ENCODE measurements around the gene PTK7.
"Not testable (repeated sequence)": the region's sequence is repeated elsewhere in the genome, so short reads cannot be mapped to it uniquely, and the experiment has no call there.

Gene PTK7

DNA sequence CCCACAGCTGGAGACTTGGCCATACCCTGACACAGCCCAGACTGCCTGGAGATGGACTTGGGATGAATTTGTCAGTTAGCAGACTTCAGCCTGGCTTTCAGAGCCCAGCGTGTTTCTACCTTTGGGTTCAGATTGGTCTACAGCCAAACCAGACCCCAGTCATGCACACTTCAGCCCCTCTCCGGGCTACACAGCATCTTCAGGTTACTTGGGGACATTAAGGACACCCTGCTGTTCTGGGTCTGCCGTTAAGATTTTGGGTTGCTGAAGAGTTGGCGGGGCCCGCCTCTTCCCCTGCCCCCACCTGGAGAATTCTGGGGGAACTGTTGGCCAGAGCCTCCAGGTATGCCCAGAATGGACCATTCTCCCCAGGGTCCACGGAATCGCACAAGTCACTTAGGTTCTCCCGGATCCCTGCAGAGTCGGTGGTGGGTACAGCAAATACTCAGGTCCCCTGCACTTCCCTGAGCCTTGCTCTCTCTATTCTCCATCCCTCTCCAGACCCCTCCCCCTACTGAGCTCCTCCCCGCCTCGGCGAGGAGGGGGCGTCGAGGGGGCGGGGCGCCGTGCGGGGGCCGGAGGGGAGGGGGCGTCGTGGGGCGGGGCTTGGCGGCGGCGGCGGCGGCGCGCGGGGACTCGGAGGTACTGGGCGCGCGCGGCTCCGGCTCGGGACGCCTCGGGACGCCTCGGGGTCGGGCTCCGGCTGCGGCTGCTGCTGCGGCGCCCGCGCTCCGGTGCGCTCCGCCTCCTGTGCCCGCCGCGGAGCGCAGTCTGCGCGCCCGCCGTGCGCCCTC, at the start of gene PTK7:
Gene PTK7, plus strand, starts transcription at position 645 of the 794 bp plus-strand sequence. CDS start 175 bp downstream, outside the sequence.
- DNase-seq (ENCODE audit: low read depth), result peak; percentile 55

GRCh38 chr6:43026365-43026764, 49.7 kb upstream of the PTK7 start:
- no peak for DNase-seq (ENCODE audit: low read depth)

GRCh38 chr6:43029120-43029519, 47.0 kb upstream of the PTK7 start:
- no peak for DNase-seq (ENCODE audit: low read depth)

GRCh38 chr6:43032326-43032725, 43.8 kb upstream of the PTK7 start:
- DNase-seq (ENCODE audit: low read depth), result no peak

- DNase-seq (ENCODE audit: low read depth), result no peak
These were observed 42.5 kb upstream of the PTK7 start for GRCh38 chr6:43033496-43034189.

DNA sequence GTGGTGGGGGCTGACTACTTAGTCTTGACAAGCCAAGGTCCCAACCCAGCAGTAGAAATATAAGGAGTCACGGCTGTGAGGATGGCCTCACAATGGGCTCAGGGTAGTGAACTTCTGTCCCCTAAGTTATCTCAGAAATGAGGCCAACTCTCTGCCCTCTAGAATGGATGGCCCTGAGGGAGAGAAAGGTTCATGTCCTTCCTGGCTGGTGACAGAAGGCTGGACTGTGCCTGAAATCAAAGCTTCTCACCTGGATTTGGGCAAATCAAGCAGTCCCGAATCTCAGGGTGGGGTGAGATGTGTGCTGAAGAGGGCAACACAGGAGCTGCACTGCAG, 42.0 kb upstream of the PTK7 start:
- DNase-seq (ENCODE audit: low read depth), result no peak

DNA sequence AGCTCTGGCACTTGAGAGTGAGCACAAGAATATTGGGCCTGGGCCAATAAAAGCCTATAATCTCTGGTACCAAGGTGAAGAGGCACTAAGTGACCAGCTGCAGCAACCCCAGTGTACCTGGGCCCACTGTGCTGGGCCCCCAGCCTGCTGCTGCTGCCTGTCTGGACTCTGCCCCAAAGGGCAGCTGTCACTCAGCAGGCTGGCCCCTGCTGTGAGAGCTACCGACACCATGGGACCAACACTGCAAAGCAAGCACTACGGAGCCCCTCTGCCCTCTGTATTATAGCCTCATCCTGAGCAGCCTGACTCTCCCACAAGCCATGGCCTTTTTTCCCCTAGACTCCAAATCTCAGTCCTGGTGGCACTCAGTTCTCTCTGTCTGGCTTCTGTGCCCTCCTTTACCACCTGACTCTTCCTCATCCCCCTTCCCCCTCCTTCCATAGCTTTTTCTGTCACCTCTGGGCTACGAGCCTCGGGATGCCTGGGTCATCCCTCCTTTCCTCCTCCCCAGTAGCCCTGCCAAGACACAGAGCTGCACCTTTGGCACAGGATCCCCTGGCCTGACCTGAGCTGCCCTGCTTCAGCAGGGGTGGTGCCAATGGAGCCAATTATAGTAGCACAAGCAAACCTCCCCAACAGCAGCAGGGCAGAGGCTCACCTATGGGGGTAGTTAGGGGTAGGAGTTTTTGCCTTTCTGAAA, 40.5 kb upstream of the PTK7 start:
- no peak for DNase-seq (ENCODE audit: low read depth)

GRCh38 chr6:43036712-43037111, 39.4 kb upstream of the PTK7 start:
- no peak for DNase-seq (ENCODE audit: low read depth)

DNA sequence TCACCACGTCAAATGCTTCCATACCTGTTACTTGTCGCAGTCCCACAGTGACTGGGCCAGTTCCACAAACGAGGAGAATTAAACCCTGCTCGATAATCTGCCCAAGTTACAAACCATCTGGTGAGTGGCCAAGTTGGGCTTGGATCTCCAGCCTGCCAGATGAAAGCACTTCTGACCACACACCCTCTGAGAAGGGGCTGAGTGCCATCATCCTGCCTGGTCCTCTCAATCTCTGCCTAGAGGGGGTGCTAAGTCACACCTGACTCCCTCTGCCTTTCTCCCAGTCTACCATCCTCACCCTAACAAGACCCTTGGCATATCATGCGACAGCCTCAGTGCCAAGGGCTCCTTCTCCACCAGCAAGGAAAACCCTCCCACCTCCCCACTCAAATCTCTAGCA, 38.9 kb upstream of the PTK7 start:
- DNase-seq (ENCODE audit: low read depth), result no peak

- DNase-seq (ENCODE audit: low read depth), result no peak
These were observed 38.4 kb upstream of the PTK7 start for GRCh38 chr6:43037706-43038105.

DNA sequence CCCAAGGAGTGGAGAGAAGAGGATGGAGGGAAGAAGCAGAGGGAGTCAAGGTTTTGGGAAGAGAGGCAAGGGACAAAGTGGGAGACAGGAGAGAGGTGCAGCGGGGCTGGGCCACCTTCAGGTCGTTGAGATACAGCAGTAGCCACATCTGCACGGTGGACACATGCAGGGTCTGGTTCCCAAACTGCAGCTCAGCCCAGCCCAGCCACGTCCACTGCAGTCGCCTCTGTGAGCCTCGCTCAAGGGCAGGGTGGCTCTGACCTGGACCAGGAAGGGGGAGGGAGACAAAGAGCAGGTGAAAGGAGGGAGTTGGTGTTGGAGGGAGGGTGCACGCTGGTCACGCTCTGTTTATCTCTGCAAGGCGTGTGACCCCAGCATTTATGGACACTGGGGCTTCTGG, 37.4 kb upstream of the PTK7 start:
- DNase-seq (ENCODE audit: low read depth), result no peak

DNA sequence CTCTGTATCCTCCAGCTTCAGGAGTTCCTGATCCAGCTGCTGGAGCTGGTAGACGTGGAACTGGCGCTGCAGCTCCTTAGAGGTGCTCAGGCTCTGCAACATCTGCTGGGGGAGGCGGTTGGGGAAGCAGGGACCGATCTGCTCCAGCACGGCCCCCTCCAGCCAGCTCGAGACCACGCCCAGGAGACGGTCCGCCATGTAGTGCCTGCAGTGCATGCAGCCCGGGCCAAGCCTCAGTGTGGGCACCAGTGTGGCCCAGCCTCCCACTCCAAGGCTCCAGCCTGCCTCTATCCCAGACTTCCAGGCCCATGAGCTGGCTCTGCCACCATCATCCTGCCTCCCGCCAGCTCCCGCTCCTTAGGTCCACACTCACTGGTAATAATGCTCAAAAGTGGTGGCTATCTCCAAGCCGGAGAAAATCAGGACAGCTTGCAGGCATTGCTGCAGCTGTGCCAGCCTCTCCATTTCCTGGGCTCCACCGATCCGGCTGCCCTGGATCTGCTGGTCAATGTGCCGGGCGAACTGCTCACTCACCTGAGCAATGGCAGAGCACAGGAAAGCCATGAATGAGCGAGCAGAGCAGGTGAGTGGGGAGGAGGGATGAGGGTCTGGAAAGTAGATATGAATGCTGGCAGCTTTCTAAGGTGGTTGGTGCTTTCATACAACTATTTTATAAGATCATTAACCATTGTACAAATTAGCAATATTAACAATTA, 35.4 kb upstream of the PTK7 start:
- no peak for DNase-seq (ENCODE audit: low read depth)

- not testable (repeated sequence) for DNase-seq (ENCODE audit: low read depth)
These were observed 34.6 kb upstream of the PTK7 start for GRCh38 chr6:43041475-43041874.

DNA sequence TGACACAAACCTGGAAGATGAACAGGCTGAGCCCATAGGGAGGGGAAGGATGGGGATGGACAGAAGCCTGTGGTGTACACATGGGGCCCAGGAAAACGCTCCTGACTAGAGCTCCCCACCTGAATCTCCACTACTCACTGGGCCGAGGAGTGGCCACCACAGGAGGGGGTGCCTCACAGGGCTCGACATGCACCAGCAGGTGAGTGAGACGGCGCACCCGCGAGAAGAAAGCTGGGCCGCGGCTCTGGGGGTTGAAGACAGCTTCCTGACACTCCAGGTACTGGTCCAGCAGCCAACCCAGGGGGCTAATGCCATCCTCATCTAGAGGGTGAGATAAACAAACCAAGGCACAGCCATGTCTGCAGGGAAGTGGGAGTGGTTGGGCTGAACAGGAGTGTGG, 32.8 kb upstream of the PTK7 start:
- no peak for DNase-seq (ENCODE audit: low read depth)

GRCh38 chr6:43045371-43045930, 30.7 kb upstream of the PTK7 start:
- no peak for DNase-seq (ENCODE audit: low read depth)

DNA sequence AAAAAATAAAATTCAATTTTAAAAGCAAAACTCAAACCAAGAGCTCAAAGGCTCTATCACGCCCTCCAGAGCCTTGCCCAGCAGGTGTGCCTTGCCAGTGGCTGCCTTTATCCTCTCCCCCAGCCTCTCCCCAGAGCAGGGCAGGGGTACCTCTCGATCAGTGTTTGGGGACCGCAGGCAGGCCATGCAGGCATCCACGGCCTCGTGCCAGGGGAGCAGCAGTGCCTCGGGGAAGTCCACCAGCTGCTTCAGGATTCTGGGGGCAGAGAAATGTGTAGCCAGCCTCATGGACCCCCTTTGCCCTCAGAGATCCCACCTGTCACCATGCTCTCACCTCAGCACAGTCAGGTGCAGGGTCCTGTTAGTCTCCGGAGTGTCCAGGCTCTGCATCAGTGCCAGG, 28.1 kb upstream of the PTK7 start:
- DNase-seq (ENCODE audit: low read depth), result no peak

GRCh38 chr6:43050981-43051380, 25.1 kb upstream of the PTK7 start:
- no peak for DNase-seq (ENCODE audit: low read depth)

- no peak for DNase-seq (ENCODE audit: low read depth)
These were observed 23.8 kb upstream of the PTK7 start for GRCh38 chr6:43052225-43052841.

DNA sequence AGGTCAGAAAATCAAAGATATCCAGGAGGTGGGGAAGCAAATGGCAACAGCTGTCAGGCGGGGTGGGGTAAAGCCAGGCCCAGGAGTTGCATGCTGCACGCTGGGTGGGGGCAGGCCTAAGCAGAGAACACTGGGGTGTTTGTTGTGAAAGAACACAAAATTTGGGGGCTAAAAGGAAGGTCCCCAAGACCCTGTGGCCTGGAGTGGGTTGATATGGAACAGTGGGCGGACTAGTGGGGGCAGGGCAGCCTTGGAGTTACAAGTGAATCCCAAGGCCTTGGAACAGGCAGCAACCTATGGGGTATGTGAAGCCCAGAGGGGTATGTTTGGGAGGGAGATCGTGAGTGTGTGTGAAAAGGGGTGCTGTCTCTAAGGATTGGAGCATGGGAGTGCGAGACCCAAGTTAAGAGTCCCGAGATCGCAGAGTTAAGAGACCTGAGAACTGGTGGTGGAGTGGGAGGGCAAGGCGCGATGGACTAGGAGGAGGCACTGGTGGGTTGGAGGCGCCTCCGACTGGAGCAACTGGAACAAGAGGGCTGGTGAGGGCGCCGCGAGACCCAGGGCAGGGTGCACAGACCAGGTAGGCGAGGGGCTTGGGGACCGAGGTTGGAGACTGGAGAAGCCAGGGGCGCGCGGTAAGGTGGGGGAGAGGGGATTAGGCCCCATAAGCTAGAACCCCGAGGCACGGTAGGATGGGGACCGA, 23.1 kb upstream of the PTK7 start:
- DNase-seq (ENCODE audit: low read depth), result no peak

GRCh38 chr6:43053545-43054205, 22.4 kb upstream of the PTK7 start, which contains the start of gene CUL7:
Gene CUL7 (minus strand): TSS chr6:43053851. CDS start chr6:43052788, 1,063 bp downstream.
- peak; percentile 96 for DNase-seq (ENCODE audit: low read depth)

All from fibroblast of gingiva (primary cell).